ENCODE data around the gene ZAR1L.

GRCh38 chr13:32284927-32285632 is 30.1 kb downstream of the ZAR1L start:
- TF ChIP-seq CTCF (IDR thresholded peaks at IDR 0.05): no peak
- TF ChIP-seq EP300 (IDR thresholded peaks at IDR 0.05): no peak
- no peak for TF ChIP-seq POLR2A (IDR thresholded peaks at IDR 0.05)

Measured in ovary (tissue), 3 donors.